KMS-11 (cell line): ENCODE measurements around the gene PHOX2A.

ENCODE experiments used
- H2AFZ ChIP-seq: fragments of 200-600 bp; sonication (generic); 2 replicates; pipeline ENCODE4 v1.6.1; 2016; ENCODE audit warnings: antibody characterized with exemption, mixed run types, low read depth
- H3K27ac ChIP-seq: fragments of 200-600 bp; sonication (generic); 2 replicates; pipeline ENCODE4 v1.6.1; 2016; ENCODE audit warnings: mild to moderate bottlenecking, mixed run types
- H3K27me3 ChIP-seq: fragments of 200-600 bp; sonication (generic); 2 replicates; pipeline ENCODE4 v1.6.1; 2017; ENCODE audit warnings: mild to moderate bottlenecking, low read depth, mixed run types, moderate library complexity; ENCODE audit not compliant: insufficient read depth
- H3K36me3 ChIP-seq: fragments of 200-600 bp; sonication (generic); 2 replicates; pipeline ENCODE4 v1.6.1; 2017; ENCODE audit warnings: mild to moderate bottlenecking, mixed run types; ENCODE audit not compliant: insufficient read depth
- H3K4me1 ChIP-seq: fragments of 200-600 bp; sonication (generic); 2 replicates; pipeline ENCODE4 v1.6.1; 2016; ENCODE audit warnings: mild to moderate bottlenecking, low read depth, mixed run types; ENCODE audit not compliant: poor library complexity, severe bottlenecking
- H3K4me2 ChIP-seq: fragments of 200-600 bp; sonication (generic); 2 replicates; pipeline ENCODE4 v1.7.0; 2016; ENCODE audit warnings: mild to moderate bottlenecking, mixed run types
- H3K4me3 ChIP-seq: fragments of 200-600 bp; sonication (generic); IDR thresholded peaks from 2 replicates; pipeline ENCODE4 v1.6.1; 2017; ENCODE audit warnings: low read depth, low read length, mixed read lengths; ENCODE audit not compliant: insufficient read depth
- H3K79me2 ChIP-seq: fragments of 200-600 bp; sonication (generic); 2 replicates; pipeline ENCODE4 v1.6.1; 2016; ENCODE audit warnings: low read depth, mixed run types; ENCODE audit not compliant: insufficient read depth
- H3K9ac ChIP-seq: fragments of 200-600 bp; sonication (generic); 2 replicates; pipeline ENCODE4 v1.6.1; 2016; ENCODE audit warnings: mild to moderate bottlenecking, mixed run types
- H4K20me1 ChIP-seq: fragments of 200-600 bp; sonication (generic); 2 replicates; pipeline ENCODE4 v1.6.1; 2016; ENCODE audit warnings: mild to moderate bottlenecking, mixed run types; ENCODE audit not compliant: insufficient read depth
- CTCF ChIP-seq: fragments of 200-600 bp; sonication (generic); conservative IDR thresholded peaks from 2 replicates; pipeline ENCODE4 v1.6.1; 2017; ENCODE audit warnings: low read depth, mild to moderate bottlenecking, antibody characterized with exemption, low read length, moderate library complexity, mixed read lengths

PHOX2A gene

GRCh38 chr11:72229925-72230763 lies 13.8 kb downstream of the PHOX2A start:
- H3K36me3 ChIP-seq: no peaks in the 10 kb centered on the region
- no peak for TF ChIP-seq CTCF

GRCh38 chr11:72229336-72229924 lies 14.5 kb downstream of the PHOX2A start:
- Histone ChIP-seq H4K20me1 (no peaks in the 10 kb centered on the region), H3K4me2 (no peak overlapping the region), H3K36me3 (no peaks in the 10 kb centered on the region), H3K79me2 (peaks cover 18% of the 10 kb centered on the region), H3K4me1 (peaks cover 9% of the 10 kb centered on the region), H2AFZ (no peak overlapping the region), H3K4me3 (no peak overlapping the region), H3K27ac (no peak overlapping the region), H3K27me3 (no peaks in the 10 kb centered on the region), H3K9ac (no peak overlapping the region)
- no peak for TF ChIP-seq CTCF

More at GRCh38 chr11:72229925-72230763, 13.8 kb downstream of the PHOX2A start:
- peaks cover 9% of the 10 kb centered on the region for H3K4me1 ChIP-seq
- no peak overlapping the region for H2AFZ ChIP-seq
- H3K9ac ChIP-seq: no peak overlapping the region
- H3K4me2 ChIP-seq: no peak overlapping the region
- H3K4me3 ChIP-seq: no peak overlapping the region
- H4K20me1 ChIP-seq: no peaks in the 10 kb centered on the region
- no peaks in the 10 kb centered on the region for H3K27me3 ChIP-seq
- no peak overlapping the region for H3K27ac ChIP-seq
- peaks cover 16% of the 10 kb centered on the region for H3K79me2 ChIP-seq

GRCh38 chr11:72228844-72229231 lies 15.1 kb downstream of the PHOX2A start:
- Histone ChIP-seq H2AFZ (no peak overlapping the region), H3K27me3 (no peaks in the 10 kb centered on the region), H3K79me2 (peaks cover 22% of the 10 kb centered on the region), H3K4me1 (peaks cover 9% of the 10 kb centered on the region), H3K27ac (no peak overlapping the region), H3K4me2 (no peak overlapping the region), H3K36me3 (no peaks in the 10 kb centered on the region), H3K4me3 (no peak overlapping the region), H4K20me1 (no peaks in the 10 kb centered on the region), H3K9ac (no peak overlapping the region)
- no peak for TF ChIP-seq CTCF

- Histone ChIP-seq H2AFZ (no peak overlapping the region), H3K36me3 (no peaks in the 10 kb centered on the region), H3K4me1 (peaks cover 9% of the 10 kb centered on the region), H3K4me3 (no peak overlapping the region), H4K20me1 (no peaks in the 10 kb centered on the region), H3K9ac (no peak overlapping the region), H3K4me2 (no peak overlapping the region), H3K79me2 (peaks cover 22% of the 10 kb centered on the region), H3K27me3 (no peaks in the 10 kb centered on the region), H3K27ac (no peak overlapping the region)
- no peak for TF ChIP-seq CTCF
Observed at GRCh38 chr11:72228229-72228843, 15.6 kb downstream of the PHOX2A start.
